B cell (primary cell): Measurements from ENCODE around the gene GSTP1.

Experiments
- EZH2 ChIP-seq: IDR thresholded peaks from 2 replicates; pipeline ENCODE4 v1.6.1; 2012; ENCODE audit warnings: borderline replicate concordance, low read depth, mild to moderate bottlenecking, moderate library complexity, low read length; ENCODE audit not compliant: insufficient read depth, poor library complexity, severe bottlenecking
- TF ChIP-seq, protein P1 (sequence below): fragments of 200-600 bp; IDR thresholded peaks from one replicate; pipeline ENCODE4 v1.8.0; 2022; ENCODE audit warnings: antibody characterized with exemption, mild to moderate bottlenecking

DNA sequence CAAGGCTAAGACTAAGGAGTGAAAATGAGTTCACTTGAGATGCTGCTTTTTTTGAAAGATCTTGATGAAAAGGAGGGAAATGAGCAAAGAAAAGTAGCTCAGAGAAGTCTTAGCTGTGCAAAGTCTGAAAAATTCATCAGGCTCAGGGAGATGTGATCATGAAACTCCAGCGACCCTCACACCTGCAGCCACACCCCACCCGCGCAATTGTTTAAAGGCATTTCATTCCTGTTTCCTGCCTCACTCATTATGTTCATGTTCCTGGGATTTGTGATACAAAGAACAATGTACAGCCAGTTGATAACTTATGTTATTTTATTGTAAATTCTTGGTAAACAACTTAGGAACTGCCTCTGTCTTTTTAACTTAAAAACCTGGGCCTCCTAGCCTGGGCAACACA, 8.7 kb upstream of the GSTP1 start:
- TF ChIP-seq, protein P1, sequence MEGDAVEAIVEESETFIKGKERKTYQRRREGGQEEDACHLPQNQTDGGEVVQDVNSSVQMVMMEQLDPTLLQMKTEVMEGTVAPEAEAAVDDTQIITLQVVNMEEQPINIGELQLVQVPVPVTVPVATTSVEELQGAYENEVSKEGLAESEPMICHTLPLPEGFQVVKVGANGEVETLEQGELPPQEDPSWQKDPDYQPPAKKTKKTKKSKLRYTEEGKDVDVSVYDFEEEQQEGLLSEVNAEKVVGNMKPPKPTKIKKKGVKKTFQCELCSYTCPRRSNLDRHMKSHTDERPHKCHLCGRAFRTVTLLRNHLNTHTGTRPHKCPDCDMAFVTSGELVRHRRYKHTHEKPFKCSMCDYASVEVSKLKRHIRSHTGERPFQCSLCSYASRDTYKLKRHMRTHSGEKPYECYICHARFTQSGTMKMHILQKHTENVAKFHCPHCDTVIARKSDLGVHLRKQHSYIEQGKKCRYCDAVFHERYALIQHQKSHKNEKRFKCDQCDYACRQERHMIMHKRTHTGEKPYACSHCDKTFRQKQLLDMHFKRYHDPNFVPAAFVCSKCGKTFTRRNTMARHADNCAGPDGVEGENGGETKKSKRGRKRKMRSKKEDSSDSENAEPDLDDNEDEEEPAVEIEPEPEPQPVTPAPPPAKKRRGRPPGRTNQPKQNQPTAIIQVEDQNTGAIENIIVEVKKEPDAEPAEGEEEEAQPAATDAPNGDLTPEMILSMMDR, result no peak
- TF ChIP-seq EZH2, result no peak
